Measurements from ENCODE around the gene GDPGP1.

DNA sequence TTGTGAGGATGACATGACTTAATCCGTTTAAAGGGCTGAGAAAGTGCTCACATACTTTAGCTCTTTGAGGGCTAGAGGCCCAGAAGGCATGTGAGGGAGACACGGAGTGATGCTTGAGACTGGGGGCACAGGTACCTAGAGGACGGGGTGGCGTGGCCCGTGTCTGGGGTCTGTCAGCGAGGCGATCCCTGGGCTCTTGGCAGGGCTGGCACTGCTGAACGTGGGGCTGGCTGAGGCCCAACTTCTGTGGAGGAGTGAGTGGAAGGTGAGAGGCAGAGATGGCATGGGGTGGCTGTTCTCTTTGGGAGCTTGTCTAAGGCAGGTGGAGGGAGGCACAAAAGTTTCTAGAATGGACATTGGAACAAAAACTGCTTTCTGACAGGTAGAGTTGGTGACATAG is 23.4 kb upstream of the GDPGP1 start:
- TF ChIP-seq CTCF (IDR thresholded peaks at IDR 0.05; ENCODE audit: poor library complexity, severe bottlenecking) (no peak), POLR2AphosphoS5 (IDR thresholded peaks at IDR 0.05) (no peak), EP300 (conservative IDR thresholded peaks at IDR 0.05; ENCODE audit: poor library complexity, severe bottlenecking) (no peak), SMC3 (conservative IDR thresholded peaks at IDR 0.05; ENCODE audit: poor library complexity) (no peak)

Measured in neural cell (in vitro differentiated cells).